ENCODE data around the gene ZC3H7B. TPM values are rescaled to one million over a fixed set of nuclear protein-coding genes. Genes with fewer than 3 reads are reported as not detected.
A peak's percentile ranks its signal among the peaks of the same experiment; 100 is the strongest.

The ZC3H7B gene
- total RNA-seq, 1 experiment from 2014 or later = 83.8 TPM

DNA sequence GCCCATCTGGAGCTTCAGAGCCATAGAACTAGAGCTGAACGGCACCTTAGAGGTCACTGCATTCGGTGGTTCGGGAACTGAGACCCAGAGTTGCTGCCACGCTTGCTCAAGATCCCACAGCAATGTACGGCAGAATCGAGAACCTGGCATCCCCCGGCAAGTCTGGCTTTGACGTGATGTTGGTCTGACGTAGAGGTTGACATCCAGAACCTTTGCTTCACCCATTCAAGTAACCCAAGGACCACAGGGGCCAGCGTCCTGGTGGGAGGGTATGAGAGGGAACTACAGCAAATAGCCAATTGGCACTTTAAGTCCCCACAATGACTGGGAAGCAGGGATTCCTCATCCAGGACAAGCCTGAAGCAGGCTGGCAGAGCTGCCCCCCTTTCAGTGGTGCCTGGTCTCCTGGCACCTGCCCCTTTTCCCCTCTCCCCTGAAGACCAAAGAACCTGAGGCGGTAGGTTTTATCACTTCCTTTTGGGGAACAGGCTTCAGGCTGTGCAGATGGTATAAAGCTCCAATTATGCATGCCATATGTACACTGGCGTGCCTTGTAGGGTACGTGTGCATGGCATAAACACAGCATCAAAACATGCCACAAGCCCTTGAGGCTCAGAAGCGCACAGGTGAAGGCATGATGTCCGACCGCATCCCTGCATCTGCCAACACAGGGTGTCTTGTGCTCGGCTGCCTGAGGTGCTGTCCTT, 65.2 kb downstream of the ZC3H7B start:
- in situ Hi-C loops (cut with HindIII; ENCODE audit: low pct_unique_long_range_greater_than_20kb, low sequenced_read_pairs) = no loop called here
- no peak for DNase-seq (ENCODE audit: low read depth)

DNA sequence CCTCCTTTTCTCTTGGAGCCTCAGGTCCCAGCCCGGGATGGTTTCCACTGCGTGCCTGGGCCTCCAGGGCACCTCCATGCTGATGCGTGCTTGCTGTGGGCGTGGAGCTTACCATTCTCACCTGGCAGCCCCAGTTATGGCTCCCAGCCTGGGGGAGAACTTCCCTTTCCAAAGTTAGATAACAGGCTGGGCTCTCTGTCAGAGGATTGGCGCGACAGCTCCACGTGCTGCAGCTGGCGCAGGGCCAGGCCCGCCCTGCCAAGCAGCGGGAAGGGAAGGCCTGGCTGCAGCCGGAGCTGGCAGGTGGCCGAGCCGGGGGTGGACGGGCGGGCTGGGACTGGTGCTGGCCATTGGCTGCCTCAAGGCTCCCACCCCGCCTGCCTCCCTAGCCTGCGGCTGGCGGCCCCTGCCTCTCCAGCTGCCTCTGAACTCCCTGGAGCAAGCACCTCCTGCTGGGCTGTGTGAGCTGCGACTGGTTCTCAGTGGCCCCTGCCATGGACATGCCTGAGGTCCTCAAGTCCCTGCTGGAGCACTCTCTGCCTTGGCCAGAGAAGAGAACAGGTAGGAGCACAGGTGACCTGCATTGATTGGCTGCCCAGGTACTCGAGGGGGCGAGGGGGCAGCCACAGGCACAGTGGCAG, 65.8 kb downstream of the ZC3H7B start:
- in situ Hi-C loops (cut with HindIII; ENCODE audit: low pct_unique_long_range_greater_than_20kb, low sequenced_read_pairs) = no loop called here
- peak; percentile 95 for DNase-seq (ENCODE audit: low read depth)

DNA sequence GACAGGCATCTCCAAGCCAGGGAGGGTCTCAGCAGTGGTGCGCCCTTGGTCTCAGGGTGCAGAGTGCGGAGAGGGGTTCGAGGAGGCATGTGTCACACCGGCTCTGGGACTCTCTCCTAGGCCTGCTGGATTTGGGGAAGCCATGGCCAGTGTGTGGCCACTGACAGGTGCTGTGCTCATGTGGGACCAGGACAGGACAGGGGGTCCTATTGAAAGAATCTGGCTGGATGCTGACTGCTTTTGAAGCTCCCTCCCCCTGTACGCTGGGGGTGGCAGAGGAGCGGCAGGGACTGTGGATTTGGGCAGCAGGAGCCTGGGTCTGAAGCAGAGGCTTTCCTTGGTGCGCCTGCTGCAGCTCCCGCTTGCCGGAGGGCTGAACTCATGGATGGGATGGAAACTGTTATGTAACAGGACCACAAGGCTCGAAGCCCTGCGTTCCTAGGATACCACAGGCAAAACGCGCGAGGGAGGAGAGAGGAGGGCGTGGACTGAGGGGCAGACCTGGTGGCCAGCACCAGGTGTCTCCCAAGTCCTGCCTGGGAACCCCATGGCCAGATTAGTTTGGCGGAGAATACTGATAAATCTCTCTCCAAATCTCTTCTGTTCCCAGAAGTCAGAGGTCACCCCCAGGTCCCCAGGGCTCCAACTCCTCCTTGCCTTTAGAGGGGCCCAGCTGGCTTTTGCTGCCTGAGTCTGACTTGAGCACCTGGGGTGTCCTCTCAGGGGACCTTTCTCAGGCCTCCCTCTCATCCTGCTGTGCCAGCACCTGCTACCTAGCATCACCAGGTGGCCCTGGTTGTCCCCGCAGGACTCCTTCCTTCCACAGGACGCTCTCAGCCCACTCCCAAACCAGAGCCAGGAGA, 66.6 kb downstream of the ZC3H7B start:
- in situ Hi-C loops (cut with HindIII; ENCODE audit: low pct_unique_long_range_greater_than_20kb, low sequenced_read_pairs) = no loop called here
- no peak for DNase-seq (ENCODE audit: low read depth)

DNA sequence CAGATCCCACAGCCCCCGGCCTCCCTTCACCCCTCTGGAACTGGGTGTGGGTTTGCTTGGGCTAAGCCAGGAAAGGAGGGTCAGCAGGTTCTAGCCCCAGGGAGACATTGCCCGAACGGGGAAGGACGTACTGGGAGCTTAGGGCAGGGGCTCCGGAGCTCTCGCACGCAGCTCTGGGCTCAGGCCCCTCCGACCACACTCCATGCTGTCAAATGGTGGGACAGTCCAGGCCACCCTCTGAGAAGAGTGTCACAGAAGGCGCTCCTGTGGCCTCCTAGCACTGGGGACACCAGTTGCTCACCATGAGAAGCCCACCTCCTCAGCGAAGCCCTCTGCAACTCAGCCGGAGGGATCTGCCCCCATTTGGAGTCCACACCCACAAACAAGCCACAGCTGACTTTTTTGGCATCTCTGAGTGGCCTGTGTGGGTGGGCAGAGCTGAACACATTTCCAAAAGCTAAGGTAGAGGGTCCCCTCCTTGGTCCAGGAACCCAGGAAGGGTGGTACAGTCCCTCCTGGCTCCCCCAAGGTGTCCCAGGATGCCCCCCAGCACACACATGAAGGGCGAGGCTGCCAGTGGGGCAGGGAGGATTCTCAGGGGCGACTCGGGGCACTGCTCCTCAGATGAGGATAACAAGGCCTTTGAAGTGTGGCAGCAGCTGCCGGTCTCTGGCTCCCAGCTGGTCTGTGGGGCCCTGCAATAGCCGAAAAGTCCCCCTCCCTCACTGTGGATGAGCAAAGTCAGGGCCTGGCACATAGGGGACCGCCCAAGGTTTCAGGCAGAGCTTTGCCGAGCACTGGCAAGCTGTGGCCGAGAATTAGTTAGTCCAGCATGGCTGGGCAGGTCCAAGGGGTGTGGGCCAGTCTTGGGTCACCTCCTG, 67.5 kb downstream of the ZC3H7B start:
- in situ Hi-C loops (cut with HindIII; ENCODE audit: low pct_unique_long_range_greater_than_20kb, low sequenced_read_pairs) = no loop called here
- DNase-seq (ENCODE audit: low read depth) = no peak

DNA sequence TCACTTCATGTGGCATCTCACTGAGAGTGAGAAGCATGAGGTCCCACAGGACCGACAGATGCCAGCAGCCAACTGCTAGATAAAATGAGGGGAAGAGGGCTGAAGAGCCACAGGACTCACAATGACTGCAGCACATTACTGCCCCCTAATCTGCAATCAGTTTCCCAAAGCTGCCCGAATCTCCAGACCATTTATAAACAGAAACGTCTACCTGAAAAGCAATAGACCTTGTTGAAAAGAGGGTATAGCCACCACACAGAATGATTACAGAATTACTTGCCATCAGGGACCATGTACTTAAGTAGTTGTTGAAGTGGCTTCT, 68.1 kb downstream of the ZC3H7B start:
- in situ Hi-C loops (cut with HindIII; ENCODE audit: low pct_unique_long_range_greater_than_20kb, low sequenced_read_pairs) = no loop called here
- DNase-seq (ENCODE audit: low read depth) = no peak

DNA sequence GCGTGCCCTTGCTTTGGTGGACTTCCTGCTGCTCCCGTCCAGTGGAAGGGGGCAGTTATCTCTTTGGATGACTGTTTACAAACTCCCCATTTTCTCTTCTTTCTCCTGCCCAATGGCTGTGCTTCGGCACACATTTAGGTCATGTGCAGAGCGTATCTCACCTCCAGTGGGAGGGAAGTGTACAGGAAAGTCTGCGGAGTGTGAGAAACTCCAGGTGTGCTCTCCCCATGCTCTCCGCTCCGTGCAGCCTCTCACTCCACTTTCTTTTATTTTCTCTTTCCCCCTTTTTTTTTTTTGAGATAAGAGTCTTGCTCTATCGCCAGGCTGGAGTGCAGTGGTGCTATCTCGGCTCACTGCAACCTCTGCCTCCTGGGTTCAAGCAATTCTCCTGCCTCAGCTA, 68.5 kb downstream of the ZC3H7B start:
- DNase-seq (ENCODE audit: low read depth) = no peak
- in situ Hi-C loops (cut with HindIII; ENCODE audit: low pct_unique_long_range_greater_than_20kb, low sequenced_read_pairs) = no loop called here

DNA sequence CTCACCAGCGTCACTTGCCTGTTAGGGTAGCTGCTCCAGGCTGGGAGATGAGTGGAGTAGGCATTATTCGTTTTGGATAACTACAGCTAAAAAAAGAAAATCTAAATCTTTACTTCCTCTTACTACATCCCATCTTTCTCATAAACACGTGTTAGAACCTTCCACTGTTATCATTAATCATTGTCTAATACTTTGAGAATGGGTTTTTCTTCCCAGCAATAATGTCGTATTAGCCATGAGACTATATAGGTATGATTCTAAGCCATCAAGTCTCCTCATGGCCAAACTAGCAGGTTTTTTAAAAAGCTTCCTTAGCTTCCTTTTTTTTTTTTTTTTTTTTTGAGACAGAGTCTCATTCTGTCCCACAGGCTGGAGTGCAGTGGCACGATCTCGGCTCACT, 76.5 kb downstream of the ZC3H7B start:
- in situ Hi-C loops (cut with HindIII; ENCODE audit: low pct_unique_long_range_greater_than_20kb, low sequenced_read_pairs) = no loop called here
- no peak for DNase-seq (ENCODE audit: low read depth)

DNA sequence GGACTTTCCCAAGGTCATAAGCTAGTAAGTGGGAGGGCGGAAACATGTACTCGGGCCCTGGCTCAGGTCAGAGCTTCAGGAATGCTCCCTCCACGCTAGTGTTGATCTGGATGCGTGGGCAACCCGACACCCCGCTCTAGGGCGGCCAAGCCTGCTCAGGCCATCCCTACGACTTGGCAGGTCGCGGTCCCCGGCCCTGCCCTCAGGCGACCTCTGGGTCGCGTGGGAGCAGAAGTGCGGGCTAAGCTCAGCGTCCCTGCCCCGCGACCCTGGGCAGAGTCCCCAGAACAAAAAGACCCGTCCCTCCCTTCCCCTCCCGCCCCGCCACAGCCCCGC, 79.6 kb downstream of the ZC3H7B start:
- in situ Hi-C loops (cut with HindIII; ENCODE audit: low pct_unique_long_range_greater_than_20kb, low sequenced_read_pairs) = no loop called here

DNA sequence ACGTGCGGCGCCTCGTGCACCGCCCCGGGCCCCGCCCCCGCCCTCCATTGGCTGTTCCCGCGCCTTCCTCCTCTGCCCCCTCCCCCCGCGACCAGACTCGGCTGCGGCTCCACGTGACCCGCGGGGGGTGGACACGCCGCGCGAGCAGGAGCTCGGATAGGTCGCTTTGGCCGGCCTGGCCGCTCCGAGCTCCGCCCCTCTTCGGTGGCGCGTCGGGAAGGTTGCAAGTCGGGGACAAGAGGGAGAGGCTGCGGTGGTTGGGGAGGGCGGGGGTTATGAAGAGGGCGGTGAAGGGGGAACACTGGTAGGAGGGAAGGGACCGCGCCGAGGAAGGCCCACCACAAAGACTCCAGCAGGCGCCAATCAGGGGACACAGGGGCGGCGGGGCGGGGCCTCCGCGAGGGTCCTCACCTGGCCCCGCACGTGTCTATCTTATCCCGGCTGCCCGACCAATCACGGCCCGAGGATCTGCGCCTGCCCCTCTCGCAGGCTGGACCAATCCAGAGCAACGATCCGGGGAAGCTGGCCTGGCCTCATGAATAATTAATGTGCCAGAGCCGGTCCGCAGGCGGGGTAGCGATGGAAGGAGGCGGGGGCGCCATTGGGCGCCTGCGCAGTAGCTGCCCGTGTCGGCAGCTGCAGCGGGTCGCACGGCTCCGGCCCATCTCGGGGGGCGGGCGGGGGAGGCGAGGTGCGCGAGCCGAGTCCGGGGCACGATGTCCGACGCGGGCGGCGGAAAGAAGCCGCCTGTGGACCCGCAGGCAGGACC, 80.2 kb downstream of the ZC3H7B start, which contains the start of gene TEF:
TEF (plus strand) TSS at position 614 of the 769 bp plus-strand sequence; CDS start at position 717, 103 bp downstream.
- in situ Hi-C loops (cut with HindIII; ENCODE audit: low pct_unique_long_range_greater_than_20kb, low sequenced_read_pairs) = no loop called here

More for the DNA sequence above, 79.6 kb downstream of the ZC3H7B start:
- DNase-seq (ENCODE audit: low read depth) = peak; percentile 82

DNA sequence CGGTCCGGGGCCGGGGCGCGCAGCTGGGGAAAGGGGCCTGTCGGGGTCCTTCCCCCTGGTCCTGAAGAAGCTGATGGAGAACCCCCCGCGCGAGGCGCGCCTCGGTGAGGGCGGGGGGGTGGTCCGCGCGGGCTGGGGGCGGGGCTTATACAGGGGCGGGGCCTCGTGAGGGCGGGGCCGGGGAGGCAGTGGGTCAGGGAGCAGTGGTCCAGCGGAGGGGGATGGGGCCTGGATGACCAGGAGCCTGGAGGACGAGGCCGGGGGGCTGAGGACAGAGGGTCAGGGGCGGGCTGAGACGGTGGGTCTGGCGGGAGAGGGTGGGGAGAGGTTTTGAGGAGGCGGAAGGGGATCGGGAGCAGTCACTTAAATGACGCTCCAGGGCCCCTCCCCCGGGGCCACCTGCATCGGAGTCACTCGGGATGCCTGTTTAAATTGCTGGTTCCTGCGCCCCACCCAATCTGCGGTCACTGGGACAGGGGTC, 80.8 kb downstream of the ZC3H7B start:
- in situ Hi-C loops (cut with HindIII; ENCODE audit: low pct_unique_long_range_greater_than_20kb, low sequenced_read_pairs) = no loop called here
- DNase-seq (ENCODE audit: low read depth) = no peak

More for the DNA sequence above, 80.2 kb downstream of the ZC3H7B start, which contains the start of gene TEF:
- peak; percentile 99 for DNase-seq (ENCODE audit: low read depth)

DNA sequence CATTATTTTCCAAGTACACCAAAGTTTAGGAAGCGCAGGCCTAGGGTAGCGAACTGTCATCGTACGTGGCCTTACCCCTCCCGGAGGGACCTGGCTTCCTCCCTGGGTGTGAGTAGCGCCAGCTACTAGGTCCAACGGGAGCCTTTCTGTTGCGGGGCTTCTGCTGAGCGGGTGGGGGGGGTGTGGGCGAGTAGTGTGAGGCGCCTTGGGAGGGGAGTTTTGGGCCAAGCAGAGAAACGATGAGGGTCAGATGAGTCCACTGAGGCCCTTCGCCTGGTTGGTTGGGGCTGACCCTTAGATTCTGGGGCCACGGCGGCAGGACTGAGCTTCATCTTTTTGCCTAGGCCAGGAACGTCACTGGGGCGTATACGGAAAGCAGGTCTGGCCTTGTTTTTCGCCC, 81.3 kb downstream of the ZC3H7B start:
- DNase-seq (ENCODE audit: low read depth) = no peak
- in situ Hi-C loops (cut with HindIII; ENCODE audit: low pct_unique_long_range_greater_than_20kb, low sequenced_read_pairs) = no loop called here

DNA sequence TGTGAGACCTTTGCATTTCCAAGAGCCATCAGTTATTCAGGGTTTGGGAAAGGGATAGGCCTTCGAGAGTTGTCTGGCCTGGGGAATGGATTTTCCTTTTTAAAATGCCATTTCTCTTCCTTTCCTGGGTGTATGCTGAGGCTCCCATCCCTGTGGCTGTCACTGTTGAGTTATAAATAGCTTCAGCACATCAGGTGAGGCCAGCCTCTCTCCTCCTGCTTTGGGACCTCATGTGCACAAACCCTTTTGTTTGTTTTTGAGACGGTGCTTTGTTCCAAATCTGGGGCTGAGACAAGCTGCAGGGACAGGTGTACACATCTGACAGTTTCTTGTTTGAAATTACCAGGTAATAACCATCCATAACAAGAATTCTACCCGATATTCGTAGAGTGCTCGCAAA, 81.8 kb downstream of the ZC3H7B start:
- in situ Hi-C loops (cut with HindIII; ENCODE audit: low pct_unique_long_range_greater_than_20kb, low sequenced_read_pairs) = no loop called here
- DNase-seq (ENCODE audit: low read depth) = no peak

DNA sequence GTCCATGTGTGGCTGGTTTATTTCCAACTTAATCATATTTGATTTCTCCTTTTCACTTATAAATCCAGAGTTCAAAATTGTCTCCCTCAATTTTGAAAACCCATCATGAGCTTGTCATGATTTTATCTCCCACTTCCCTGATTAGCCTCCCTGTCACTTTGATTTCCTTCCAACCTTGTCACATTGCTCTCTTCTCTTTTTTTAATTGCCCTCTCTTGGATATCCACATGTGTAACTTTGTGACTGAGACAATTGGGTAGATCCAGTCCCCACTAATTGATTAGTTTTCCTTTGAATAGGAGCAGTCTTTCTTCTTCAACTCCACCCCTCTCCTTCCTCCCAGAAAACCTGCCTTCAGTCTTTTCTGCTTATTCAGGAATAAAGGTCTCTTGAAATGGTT, 82.8 kb downstream of the ZC3H7B start:
- no peak for DNase-seq (ENCODE audit: low read depth)
- in situ Hi-C loops (cut with HindIII; ENCODE audit: low pct_unique_long_range_greater_than_20kb, low sequenced_read_pairs) = no loop called here

DNA sequence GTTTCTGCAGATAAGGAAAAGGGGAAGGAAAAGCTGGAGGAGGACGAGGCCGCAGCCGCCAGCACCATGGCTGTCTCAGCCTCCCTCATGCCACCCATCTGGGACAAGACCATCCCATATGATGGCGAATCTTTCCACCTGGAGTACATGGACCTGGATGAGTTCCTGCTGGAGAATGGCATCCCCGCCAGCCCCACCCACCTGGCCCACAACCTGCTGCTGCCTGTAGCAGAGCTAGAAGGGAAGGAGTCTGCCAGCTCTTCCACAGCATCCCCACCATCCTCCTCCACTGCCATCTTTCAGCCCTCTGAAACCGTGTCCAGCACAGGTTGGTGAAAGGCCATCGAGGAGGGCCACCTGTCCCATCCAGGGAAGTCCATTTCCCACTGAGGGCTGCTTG, 86.0 kb downstream of the ZC3H7B start:
- in situ Hi-C loops (cut with HindIII; ENCODE audit: low pct_unique_long_range_greater_than_20kb, low sequenced_read_pairs) = no loop called here

DNA sequence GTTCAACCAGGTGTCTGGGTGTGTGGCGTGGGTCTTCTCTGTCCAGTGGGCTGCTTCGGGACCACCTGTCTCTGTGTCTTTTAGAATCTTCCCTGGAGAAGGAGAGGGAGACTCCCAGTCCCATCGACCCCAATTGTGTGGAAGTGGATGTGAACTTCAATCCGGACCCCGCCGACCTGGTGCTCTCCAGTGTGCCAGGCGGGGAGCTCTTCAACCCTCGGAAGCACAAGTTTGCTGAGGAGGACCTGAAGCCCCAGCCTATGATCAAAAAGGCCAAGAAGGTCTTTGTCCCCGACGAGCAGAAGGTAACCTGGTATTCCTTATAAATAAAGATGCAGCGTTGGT, 92.7 kb downstream of the ZC3H7B start:
- no peak for DNase-seq (ENCODE audit: low read depth)
- in situ Hi-C loops (cut with HindIII; ENCODE audit: low pct_unique_long_range_greater_than_20kb, low sequenced_read_pairs) = no loop called here

More for the DNA sequence above, 86.0 kb downstream of the ZC3H7B start:
- no peak for DNase-seq (ENCODE audit: low read depth)

DNA sequence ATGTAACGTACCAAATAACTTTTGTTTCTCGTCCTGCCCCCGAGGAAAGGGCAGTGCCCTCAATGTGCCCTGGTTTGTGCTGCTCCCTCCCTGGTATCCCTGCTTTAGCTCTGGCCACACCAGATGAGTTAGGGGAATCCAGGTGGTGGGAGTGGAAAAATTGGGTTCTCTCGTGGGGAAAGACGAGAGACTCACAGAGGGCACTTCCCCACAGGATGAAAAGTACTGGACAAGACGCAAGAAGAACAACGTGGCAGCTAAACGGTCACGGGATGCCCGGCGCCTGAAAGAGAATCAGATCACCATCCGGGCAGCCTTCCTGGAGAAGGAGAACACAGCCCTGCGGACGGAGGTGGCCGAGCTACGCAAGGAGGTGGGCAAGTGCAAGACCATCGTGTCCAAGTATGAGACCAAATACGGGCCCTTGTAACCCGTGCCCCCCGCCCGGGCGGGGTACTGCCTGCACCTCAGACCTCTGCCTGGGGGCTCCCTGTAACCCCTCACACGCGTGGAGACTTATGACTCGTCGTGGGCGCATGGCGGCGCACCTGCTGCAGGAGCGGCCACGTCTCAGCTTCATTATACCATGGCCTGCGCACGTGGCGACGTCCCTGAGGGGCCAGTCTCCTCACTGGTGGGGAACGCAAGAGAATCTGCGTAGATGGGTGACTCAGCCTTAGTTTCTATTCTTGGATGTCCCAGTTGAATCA, 94.4 kb downstream of the ZC3H7B start:
- in situ Hi-C loops (cut with HindIII; ENCODE audit: low pct_unique_long_range_greater_than_20kb, low sequenced_read_pairs) = no loop called here
- no peak for DNase-seq (ENCODE audit: low read depth)

DNA sequence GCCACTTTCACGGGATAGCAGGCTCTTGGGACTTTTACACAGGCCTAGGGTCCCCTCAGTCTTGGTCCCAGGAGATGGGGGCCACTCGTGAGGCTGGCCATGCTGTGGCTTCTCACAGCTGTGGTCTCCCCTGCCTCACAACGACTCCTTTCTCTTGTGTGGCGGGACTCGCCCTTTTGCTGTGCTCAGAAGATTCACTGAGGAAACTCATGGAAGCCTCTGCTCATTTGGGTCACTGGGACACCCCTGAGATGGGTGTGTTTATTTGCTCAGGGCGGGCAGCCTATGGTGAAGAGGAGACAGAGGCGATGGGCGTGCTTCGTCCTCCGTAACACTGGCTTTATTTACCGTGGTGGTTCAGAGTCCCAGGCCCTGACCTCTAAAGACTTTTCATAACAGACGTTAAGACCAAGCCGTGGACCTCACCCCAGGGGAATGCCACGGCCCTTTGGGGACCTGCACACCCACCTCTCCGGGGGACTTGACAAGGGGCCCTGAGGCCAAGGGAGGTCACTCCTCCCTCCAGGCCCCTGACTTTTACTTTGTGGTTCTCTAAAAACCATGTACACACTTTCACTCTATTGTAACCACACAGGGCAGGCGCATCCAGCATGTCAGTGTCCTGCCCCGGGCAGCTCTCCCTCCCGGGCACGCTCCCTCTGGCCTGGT, 96.0 kb downstream of the ZC3H7B start:
- in situ Hi-C loops (cut with HindIII; ENCODE audit: low pct_unique_long_range_greater_than_20kb, low sequenced_read_pairs) = no loop called here

More for the DNA sequence above, 96.0 kb downstream of the ZC3H7B start:
- DNase-seq (ENCODE audit: low read depth) = no peak
